ENCODE data around the gene MGAT4B.

DNA sequence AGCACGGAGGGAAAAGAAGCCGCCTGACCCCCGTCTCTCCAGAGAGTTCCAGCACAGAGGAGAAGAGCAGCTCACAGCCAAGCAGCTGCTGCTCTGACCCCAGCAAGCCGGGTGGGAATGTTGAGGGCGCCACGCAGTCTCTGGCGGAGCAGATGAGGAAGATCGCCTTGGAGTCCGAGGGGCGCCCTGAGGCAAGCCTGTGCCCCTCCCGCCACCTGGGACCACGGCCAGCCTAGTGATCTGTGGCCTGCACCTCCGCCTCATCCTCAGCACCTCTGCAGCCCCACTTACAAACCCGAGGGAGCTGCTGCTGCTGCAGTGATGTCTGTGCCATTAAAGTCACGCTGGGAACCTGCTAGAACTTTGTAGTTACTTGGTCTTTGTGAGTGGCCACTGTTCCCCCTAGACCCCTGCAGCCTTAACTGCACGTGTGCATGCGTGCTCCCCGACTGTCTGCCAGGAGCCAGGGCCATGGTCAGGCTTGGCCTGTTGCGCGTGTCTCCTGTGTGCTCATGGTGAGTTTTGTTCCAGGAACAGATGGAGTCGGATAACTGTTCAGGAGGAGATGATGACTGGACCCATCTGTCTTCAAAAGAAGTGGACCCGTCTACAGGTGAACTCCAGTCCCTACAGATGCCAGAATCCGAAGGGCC is 26.5 kb upstream of the MGAT4B start:
- TF ChIP-seq, protein P1, sequence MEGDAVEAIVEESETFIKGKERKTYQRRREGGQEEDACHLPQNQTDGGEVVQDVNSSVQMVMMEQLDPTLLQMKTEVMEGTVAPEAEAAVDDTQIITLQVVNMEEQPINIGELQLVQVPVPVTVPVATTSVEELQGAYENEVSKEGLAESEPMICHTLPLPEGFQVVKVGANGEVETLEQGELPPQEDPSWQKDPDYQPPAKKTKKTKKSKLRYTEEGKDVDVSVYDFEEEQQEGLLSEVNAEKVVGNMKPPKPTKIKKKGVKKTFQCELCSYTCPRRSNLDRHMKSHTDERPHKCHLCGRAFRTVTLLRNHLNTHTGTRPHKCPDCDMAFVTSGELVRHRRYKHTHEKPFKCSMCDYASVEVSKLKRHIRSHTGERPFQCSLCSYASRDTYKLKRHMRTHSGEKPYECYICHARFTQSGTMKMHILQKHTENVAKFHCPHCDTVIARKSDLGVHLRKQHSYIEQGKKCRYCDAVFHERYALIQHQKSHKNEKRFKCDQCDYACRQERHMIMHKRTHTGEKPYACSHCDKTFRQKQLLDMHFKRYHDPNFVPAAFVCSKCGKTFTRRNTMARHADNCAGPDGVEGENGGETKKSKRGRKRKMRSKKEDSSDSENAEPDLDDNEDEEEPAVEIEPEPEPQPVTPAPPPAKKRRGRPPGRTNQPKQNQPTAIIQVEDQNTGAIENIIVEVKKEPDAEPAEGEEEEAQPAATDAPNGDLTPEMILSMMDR (IDR thresholded peaks at IDR 0.05): no peak
- TF ChIP-seq POLR2A (IDR thresholded peaks at IDR 0.05): no peak
